ENCODE measurements around the gene CIAO3. TPM values are rescaled to one million over a fixed set of nuclear protein-coding genes. Genes with fewer than 3 reads are reported as not detected.

Gene CIAO3
- polyA plus RNA-seq, 1 donor (not counting 4 experiments of a cell fraction or from before 2014, with no cell fraction given), result 24.9 TPM

DNA sequence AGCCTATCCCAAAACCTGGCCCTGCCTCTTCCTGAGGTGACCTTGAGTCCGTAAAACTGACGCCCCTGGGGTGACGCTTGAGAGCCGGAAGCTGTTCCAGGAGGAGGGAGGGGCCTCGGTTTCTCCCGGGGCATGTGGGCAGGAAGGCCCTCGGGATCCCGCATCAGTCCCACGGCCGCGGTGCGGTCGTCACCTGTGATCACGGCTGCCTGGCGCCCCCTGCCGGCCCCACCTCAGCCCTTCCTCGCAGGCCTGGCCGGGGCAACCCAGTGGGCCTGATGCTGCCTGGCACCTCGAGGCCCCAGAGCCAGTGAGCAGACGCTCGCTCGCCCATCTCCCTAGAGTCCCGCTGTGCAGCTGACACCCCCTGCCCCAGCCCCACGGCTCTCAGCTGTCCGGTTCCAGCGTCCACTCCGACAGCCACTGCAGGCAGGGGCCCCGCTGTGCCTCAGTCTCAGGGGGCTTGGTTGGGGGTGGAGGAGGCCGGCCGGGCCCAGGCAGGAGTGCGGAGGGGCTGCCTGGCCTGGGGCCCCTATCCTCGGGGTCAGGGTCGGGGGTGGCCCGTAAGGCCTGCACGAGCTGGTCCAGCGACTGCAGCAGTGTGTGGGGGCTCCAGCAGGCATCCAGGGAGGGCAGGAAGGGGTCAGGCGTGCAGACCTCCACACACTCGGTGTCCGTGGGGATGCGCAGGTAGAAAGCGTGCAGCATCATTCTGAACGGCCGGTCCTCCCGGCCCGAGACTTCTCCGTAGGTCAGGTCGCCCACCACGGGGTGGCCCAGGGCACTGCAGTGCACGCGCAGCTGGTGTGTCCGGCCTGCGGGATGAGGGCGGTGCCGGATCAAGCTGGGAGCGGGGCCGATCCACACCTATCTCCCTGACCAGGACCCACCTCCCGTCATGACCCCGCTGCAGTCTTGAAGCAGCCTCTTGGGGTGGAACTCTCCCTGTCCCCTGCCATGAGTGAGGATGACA is 45.1 kb upstream of the CIAO3 start:
- H3K27ac ChIP-seq (ENCODE audit: control insufficient read depth, insufficient read depth, low read length), result no peak overlapping the region
- DNase-seq (ENCODE audit: low read depth, low spot score), result no peak
- peaks cover 5 to 8% of the 10 kb centered on the region in 2 experiments for H3K36me3 ChIP-seq (ENCODE audit: control insufficient read depth in 2 of 2, extremely low read depth in 1 of 2, insufficient read depth in 2 of 2, low read length in 2 of 2)
- H3K9me1 ChIP-seq (ENCODE audit: control insufficient read depth, extremely low read depth, insufficient read depth, low read length), result no peaks in the 10 kb centered on the region
- H3K79me2 ChIP-seq (ENCODE audit: control insufficient read depth, insufficient read depth, low read length), result peaks cover 27% of the 10 kb centered on the region
- no peak overlapping the region for H2AFZ ChIP-seq (ENCODE audit: control insufficient read depth, low read length)
- H3K4me1 ChIP-seq (ENCODE audit: control insufficient read depth, extremely low read depth, insufficient read depth, low read length), result peaks cover 32% of the 10 kb centered on the region
- no peak overlapping the region for H3K4me3 ChIP-seq (ENCODE audit: control insufficient read depth in 2 of 3, extremely low read depth in 1 of 3, insufficient read depth in 2 of 3, low read depth in 1 of 3, low read length in 3 of 3)
- no peaks in the 10 kb centered on the region for H3K9me3 ChIP-seq (ENCODE audit: control insufficient read depth, low read depth, low read length)
- FAIRE-seq, result no peak
- dilution Hi-C loops (cut with MboI; ENCODE audit: extremely low pct_ligation_motif_present, low sequenced_read_pairs), result no loop called here
- peaks cover 15% of the 10 kb centered on the region for H3K27me3 ChIP-seq (ENCODE audit: control insufficient read depth, extremely low read depth, insufficient read depth, low read length)
- peaks cover 7% of the 10 kb centered on the region for H4K20me1 ChIP-seq (ENCODE audit: control insufficient read depth, extremely low read depth, insufficient read depth, low read length)
- H3K9ac ChIP-seq (ENCODE audit: control insufficient read depth, extremely low read depth, insufficient read depth, low read length), result no peak overlapping the region
- no peak overlapping the region for H3K4me2 ChIP-seq (ENCODE audit: control insufficient read depth, extremely low read depth, insufficient read depth, low read depth, low read length)
- no peak for TF ChIP-seq EZH2 (IDR thresholded peaks at IDR 0.05; ENCODE audit: low read length)
- TF ChIP-seq, protein P1, sequence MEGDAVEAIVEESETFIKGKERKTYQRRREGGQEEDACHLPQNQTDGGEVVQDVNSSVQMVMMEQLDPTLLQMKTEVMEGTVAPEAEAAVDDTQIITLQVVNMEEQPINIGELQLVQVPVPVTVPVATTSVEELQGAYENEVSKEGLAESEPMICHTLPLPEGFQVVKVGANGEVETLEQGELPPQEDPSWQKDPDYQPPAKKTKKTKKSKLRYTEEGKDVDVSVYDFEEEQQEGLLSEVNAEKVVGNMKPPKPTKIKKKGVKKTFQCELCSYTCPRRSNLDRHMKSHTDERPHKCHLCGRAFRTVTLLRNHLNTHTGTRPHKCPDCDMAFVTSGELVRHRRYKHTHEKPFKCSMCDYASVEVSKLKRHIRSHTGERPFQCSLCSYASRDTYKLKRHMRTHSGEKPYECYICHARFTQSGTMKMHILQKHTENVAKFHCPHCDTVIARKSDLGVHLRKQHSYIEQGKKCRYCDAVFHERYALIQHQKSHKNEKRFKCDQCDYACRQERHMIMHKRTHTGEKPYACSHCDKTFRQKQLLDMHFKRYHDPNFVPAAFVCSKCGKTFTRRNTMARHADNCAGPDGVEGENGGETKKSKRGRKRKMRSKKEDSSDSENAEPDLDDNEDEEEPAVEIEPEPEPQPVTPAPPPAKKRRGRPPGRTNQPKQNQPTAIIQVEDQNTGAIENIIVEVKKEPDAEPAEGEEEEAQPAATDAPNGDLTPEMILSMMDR (optimal IDR thresholded peaks at IDR 0.05 in 1 of 3, IDR thresholded peaks at IDR 0.05 in 1 of 3, conservative IDR thresholded peaks at IDR 0.05 in 1 of 3; ENCODE audit: extremely low read depth in 1 of 3, insufficient read depth in 2 of 3, low read length in 3 of 3), result peak; percentile 65 to 91 (median 89)

DNA sequence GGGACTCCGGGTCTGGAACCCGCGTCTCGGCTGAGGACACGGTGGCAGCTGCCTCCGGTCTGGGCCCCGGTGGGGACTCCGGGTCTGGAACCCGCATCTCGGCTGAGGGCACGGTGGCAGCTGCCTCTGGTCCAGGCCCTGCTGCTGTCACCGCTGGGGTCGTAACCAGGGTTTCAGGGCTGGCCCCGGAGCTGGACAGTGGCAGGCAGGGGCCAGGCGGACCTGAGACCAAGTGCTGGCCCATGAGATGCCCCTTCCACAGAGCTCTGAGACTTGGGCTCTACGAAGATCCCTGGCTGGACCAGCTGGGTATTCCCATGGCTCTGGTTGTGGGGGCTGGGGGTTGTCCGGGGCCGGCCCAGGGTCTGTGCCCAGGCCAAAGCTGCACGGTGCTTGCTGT is 43.6 kb upstream of the CIAO3 start:
- Histone ChIP-seq H2AFZ (ENCODE audit: control insufficient read depth, low read length) (no peak overlapping the region), H3K27me3 (ENCODE audit: control insufficient read depth, extremely low read depth, insufficient read depth, low read length) (peaks cover 15% of the 10 kb centered on the region), H3K9me1 (ENCODE audit: control insufficient read depth, extremely low read depth, insufficient read depth, low read length) (no peaks in the 10 kb centered on the region), H3K4me3 (ENCODE audit: control insufficient read depth in 2 of 3, extremely low read depth in 1 of 3, insufficient read depth in 2 of 3, low read depth in 1 of 3, low read length in 3 of 3) (no peak overlapping the region), H3K79me2 (ENCODE audit: control insufficient read depth, insufficient read depth, low read length) (peaks cover 22% of the 10 kb centered on the region), H4K20me1 (ENCODE audit: control insufficient read depth, extremely low read depth, insufficient read depth, low read length) (peaks cover 7% of the 10 kb centered on the region), H3K9me3 (ENCODE audit: control insufficient read depth, low read depth, low read length) (no peaks in the 10 kb centered on the region), H3K4me2 (ENCODE audit: control insufficient read depth, extremely low read depth, insufficient read depth, low read depth, low read length) (no peak overlapping the region), H3K36me3 (ENCODE audit: control insufficient read depth in 2 of 2, extremely low read depth in 1 of 2, insufficient read depth in 2 of 2, low read length in 2 of 2) (peaks cover 5 to 8% of the 10 kb centered on the region in 2 experiments), H3K9ac (ENCODE audit: control insufficient read depth, extremely low read depth, insufficient read depth, low read length) (no peak overlapping the region), H3K4me1 (ENCODE audit: control insufficient read depth, extremely low read depth, insufficient read depth, low read length) (peaks cover 29% of the 10 kb centered on the region), H3K27ac (ENCODE audit: control insufficient read depth, insufficient read depth, low read length) (no peak overlapping the region)
- FAIRE-seq (no peak), DNase-seq (ENCODE audit: low read depth, low spot score) (no peak)
- dilution Hi-C loops (cut with MboI; ENCODE audit: extremely low pct_ligation_motif_present, low sequenced_read_pairs), result no loop called here
- TF ChIP-seq, protein P1 (optimal IDR thresholded peaks at IDR 0.05 in 1 of 3, IDR thresholded peaks at IDR 0.05 in 1 of 3, conservative IDR thresholded peaks at IDR 0.05 in 1 of 3; ENCODE audit: extremely low read depth in 1 of 3, insufficient read depth in 2 of 3, low read length in 3 of 3), result no peak
- no peak for TF ChIP-seq EZH2 (IDR thresholded peaks at IDR 0.05; ENCODE audit: low read length)
